ENCODE data around the gene SASH1. TPM values are rescaled to one million over a fixed set of nuclear protein-coding genes. Genes with fewer than 3 reads are reported as not detected.

Gene SASH1
- total RNA-seq, 1 experiment from 2014 or later = 11.7 TPM

DNA sequence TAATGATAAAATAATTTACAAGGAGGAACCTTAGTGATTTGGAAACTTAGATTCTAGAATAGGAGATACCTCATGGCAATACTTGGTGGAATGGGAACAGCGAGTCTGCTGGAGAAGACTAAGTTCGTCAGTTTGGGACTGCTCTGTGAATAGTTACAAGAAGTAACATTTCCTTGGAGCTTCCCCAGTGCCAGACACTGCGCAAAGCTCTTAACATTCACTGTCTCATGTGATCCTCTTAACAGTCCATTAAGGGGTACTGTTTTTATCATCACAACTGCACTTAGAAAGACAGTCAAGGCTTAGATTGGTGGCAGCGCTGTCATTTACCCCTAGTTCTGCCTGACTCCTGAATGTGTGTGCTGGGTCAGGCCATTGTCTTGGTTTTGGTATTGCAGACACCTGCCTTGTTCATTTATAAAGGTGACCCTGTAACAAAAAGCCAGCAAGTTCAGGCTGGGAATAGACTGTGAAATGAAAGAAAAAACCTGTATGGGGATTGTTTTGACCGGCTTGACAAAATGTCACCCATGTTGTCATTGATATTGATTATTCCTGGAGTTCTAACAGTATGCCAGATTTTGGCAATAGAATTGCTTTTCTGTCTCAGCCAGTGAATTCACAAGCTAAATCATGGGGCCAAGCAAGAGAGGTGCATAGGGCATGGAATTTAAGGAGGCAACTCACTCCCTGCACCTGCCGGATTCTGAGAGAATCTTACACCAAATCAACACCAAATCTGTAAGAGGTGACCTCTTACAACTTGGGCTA is 118.4 kb downstream of the SASH1 start:
- ChIA-PET CTCF (no interaction called here), RAD21 (ENCODE audit: low non-redundant PET in 1 of 2, low total read pairs in 2 of 2, uncharacterized antibody in 2 of 2, unreplicated experiment in 2 of 2) (no interaction called here), POLR2A (no interaction called here)
- H4K20me1 ChIP-seq (ENCODE audit: insufficient read depth) = no peaks in the 10 kb centered on the region
- H3K4me3 ChIP-seq (replicated peaks in 1 of 2; ENCODE audit: low read depth in 1 of 2, low read length in 2 of 2) = no peak overlapping the region
- H3K27me3 ChIP-seq (ENCODE audit: insufficient read depth, low read length) = no peaks in the 10 kb centered on the region
- no peaks in the 10 kb centered on the region for H3K36me3 ChIP-seq (ENCODE audit: control insufficient read depth in 1 of 2, insufficient read depth in 2 of 2, low read length in 2 of 2)
- no peak overlapping the region for H2AFZ ChIP-seq (ENCODE audit: low read depth, low read length, poor library complexity, severe bottlenecking)
- DNase-seq (ENCODE audit: low read depth, low spot score) = no peak
- H3K9ac ChIP-seq (ENCODE audit: low read length) = no peak overlapping the region
- H3K4me1 ChIP-seq (ENCODE audit: control insufficient read depth in 1 of 2, insufficient read depth in 2 of 2, low read length in 2 of 2) = no peaks in the 10 kb centered on the region
- no TSS peak for BruUV-seq (replicated peaks)
- H3K9me2 ChIP-seq (ENCODE audit: insufficient read depth) = no peaks in the 10 kb centered on the region
- intact Hi-C loops (cut with micrococcal nuclease) = loop anchor here (5.0 kb wide), 1 partner anchor 954 kb away; the partner anchor contains the start of gene SAMD5
- H3K9me3 ChIP-seq (ENCODE audit: control insufficient read depth in 1 of 2, insufficient read depth in 1 of 2, low read depth in 1 of 2, low read length in 2 of 2) = no peaks in the 10 kb centered on the region
- no peaks in the 10 kb centered on the region for H3K79me2 ChIP-seq (ENCODE audit: insufficient read depth, low read length)
- ATAC-seq = no peak
- no peak for TF ChIP-seq ELF1 (IDR thresholded peaks at IDR 0.05; ENCODE audit: borderline replicate concordance, low read depth)
- no peak for TF ChIP-seq EZH2phosphoT487 (IDR thresholded peaks at IDR 0.05; ENCODE audit: borderline replicate concordance)
- TF ChIP-seq FOSL1 (IDR thresholded peaks at IDR 0.05; ENCODE audit: low read depth) = no peak
- no peak overlapping the region for H3K4me2 ChIP-seq (ENCODE audit: low read length)
- H3K27ac ChIP-seq (ENCODE audit: low read depth, low read length) = no peak overlapping the region

- no peak overlapping the region for H3K27ac ChIP-seq (ENCODE audit: low read depth, low read length)
- no peak overlapping the region for H2AFZ ChIP-seq (ENCODE audit: low read depth, low read length, poor library complexity, severe bottlenecking)
- no peaks in the 10 kb centered on the region for H3K36me3 ChIP-seq (ENCODE audit: control insufficient read depth in 1 of 2, insufficient read depth in 2 of 2, low read length in 2 of 2)
- ChIA-PET RAD21 (ENCODE audit: low non-redundant PET in 1 of 2, low total read pairs in 2 of 2, uncharacterized antibody in 2 of 2, unreplicated experiment in 2 of 2) (no interaction called here), CTCF (no interaction called here), POLR2A (no interaction called here)
- TF ChIP-seq ZFX (IDR thresholded peaks at IDR 0.05) = no peak
- TF ChIP-seq, protein P1, sequence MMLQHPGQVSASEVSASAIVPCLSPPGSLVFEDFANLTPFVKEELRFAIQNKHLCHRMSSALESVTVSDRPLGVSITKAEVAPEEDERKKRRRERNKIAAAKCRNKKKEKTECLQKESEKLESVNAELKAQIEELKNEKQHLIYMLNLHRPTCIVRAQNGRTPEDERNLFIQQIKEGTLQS (IDR thresholded peaks at IDR 0.05) = no peak
- no peak for TF ChIP-seq RAD21 (IDR thresholded peaks at IDR 0.05; ENCODE audit: low read depth)
- TF ChIP-seq SP1 (IDR thresholded peaks at IDR 0.05; ENCODE audit: low read depth) = no peak
- no peaks in the 10 kb centered on the region for H3K4me1 ChIP-seq (ENCODE audit: control insufficient read depth in 1 of 2, insufficient read depth in 2 of 2, low read length in 2 of 2)
- H3K9me3 ChIP-seq (ENCODE audit: control insufficient read depth in 1 of 2, insufficient read depth in 1 of 2, low read depth in 1 of 2, low read length in 2 of 2) = no peaks in the 10 kb centered on the region
- no peak overlapping the region for H3K9ac ChIP-seq (ENCODE audit: low read length)
- intact Hi-C loops (cut with micrococcal nuclease) = loop anchor here (5.0 kb wide), 1 partner anchor 955 kb away; the partner anchor contains the start of gene SAMD5
- no peak for DNase-seq (ENCODE audit: low read depth, low spot score)
- no peaks in the 10 kb centered on the region for H4K20me1 ChIP-seq (ENCODE audit: insufficient read depth)
- H3K79me2 ChIP-seq (ENCODE audit: insufficient read depth, low read length) = no peaks in the 10 kb centered on the region
- H3K9me2 ChIP-seq (ENCODE audit: insufficient read depth) = no peaks in the 10 kb centered on the region
- no peak for ATAC-seq
- no peaks in the 10 kb centered on the region for H3K27me3 ChIP-seq (ENCODE audit: insufficient read depth, low read length)
- no peak overlapping the region for H3K4me3 ChIP-seq (replicated peaks in 1 of 2; ENCODE audit: low read depth in 1 of 2, low read length in 2 of 2)
- BruUV-seq (replicated peaks) = no TSS peak
- H3K4me2 ChIP-seq (ENCODE audit: low read length) = no peak overlapping the region
Measured at GRCh38 chr6:148461986-148462577, 119.4 kb downstream of the SASH1 start.
